Embryonic facial prominence (tissue), 1 donor: Measurements from ENCODE around the gene TSHZ2.

Source experiments
- DNase-seq: peaks from one replicate; pipeline ENCODE4 v3.0.0-alpha.2; 2016; ENCODE audit errors: extremely low spot score

TSHZ2 gene

GRCh38 chr20:53539516-53539915 is 567.4 kb downstream of the TSHZ2 start:
- DNase-seq, result no peak
